GM10248 (cell line): Measurements from ENCODE around the gene DNAJC11.

Experiments
- CTCF ChIA-PET: fragments of 300-600 bp; sonication (Branson Sonifier 250); formaldehyde crosslinking; extraction: SDS; loops from one replicate; lab custom pipeline; 2021; ENCODE audit warnings: antibody characterized with exemption; lab: Yijun Ruan, JAX
- POLR2A ChIA-PET: fragments of 350-650 bp; sonication (Branson Sonifier 250); formaldehyde crosslinking; extraction: SDS; loops from one replicate; lab custom pipeline; 2020; ENCODE audit warnings: antibody characterized with exemption; lab: Yijun Ruan, JAX
- DNase-seq: peaks from one replicate; pipeline ENCODE4 v3.0.0; 2012; ENCODE audit errors: extremely low spot score
- CTCF ChIP-seq: IDR thresholded peaks from 2 replicates; pipeline ENCODE4 v1.5.1; 2012; ENCODE audit warnings: mild to moderate bottlenecking, low read depth; ENCODE audit errors: extremely low read depth, missing control alignments, control extremely low read depth

Gene DNAJC11

GRCh38 chr1:6614929-6615785, 86.5 kb downstream of the DNAJC11 start:
- TF ChIP-seq CTCF = no peak
- DNase-seq = no peak
- ChIA-PET CTCF (interaction anchor here (0.7 to 1.3 kb wide), 4 partner anchors 9 to 61 kb away, joined by 3 to 4 read pairs (median 3); partner anchors contain the start of genes NOL9 and THAP3), POLR2A (no interaction called here)

- POLR2A ChIA-PET = no interaction called here
- CTCF ChIA-PET = no interaction called here
- no peak for TF ChIP-seq CTCF
- DNase-seq = peak; percentile 84
Measured at GRCh38 chr1:6614019-6614928, 87.3 kb downstream of the DNAJC11 start.

- POLR2A ChIA-PET = no interaction called here
- no peak for TF ChIP-seq CTCF
- CTCF ChIA-PET = no interaction called here
- peak; percentile 98 for DNase-seq
Measured at GRCh38 chr1:6613361-6614018, 88.1 kb downstream of the DNAJC11 start, which contains the start of gene PHF13. TSS of gene PHF13 (plus strand) at chr1:6613731. CDS start at chr1:6614067, 336 bp downstream.

GRCh38 chr1:6612641-6613360, 88.8 kb downstream of the DNAJC11 start:
- no peak for TF ChIP-seq CTCF
- peak; percentile 76 for DNase-seq
- POLR2A ChIA-PET = no interaction called here
- CTCF ChIA-PET = interaction anchor here (0.9 to 1.8 kb wide), 3 partner anchors 11 to 59 kb away, joined by 3 to 4 read pairs (median 4); partner anchors contain the start of gene NOL9

GRCh38 chr1:6603915-6604558, 97.6 kb downstream of the DNAJC11 start:
- DNase-seq = no peak
- POLR2A ChIA-PET = interaction anchor here (0.9 kb wide), 1 partner anchor 24 kb away, joined by 3 read pairs; the partner anchor contains the start of gene ZBTB48
- CTCF ChIA-PET = interaction anchor here (1.0 to 1.9 kb wide), 4 partner anchors 14 to 50 kb away, joined by 4 to 6 read pairs (median 4); partner anchors contain the start of gene NOL9
- no peak for TF ChIP-seq CTCF
